GM23338 (cell line): ENCODE measurements around the gene TPP1. TPM values are rescaled to one million over a fixed set of nuclear protein-coding genes. Genes with fewer than 3 reads are reported as not detected.

Source experiments
- ATAC-seq: fragments of 200-7000 bp; cut with Tn5 transposase; 3 replicates; pipeline ENCODE4 v1.9.1; 2020
- DNase-seq: peaks from one replicate; pipeline ENCODE4 v3.0.0-alpha.2; 2015; ENCODE audit warnings: low spot score
- H2AFZ ChIP-seq: fragments of 200-600 bp; sonication (generic); 2 replicates; pipeline ENCODE4 v1.8.0; 2016; ENCODE audit warnings: antibody characterized with exemption, mild to moderate bottlenecking, moderate library complexity
- H3F3A ChIP-seq: fragments of 200-600 bp; sonication (generic); replicated peaks from 2 replicates; pipeline ENCODE4 v1.8.0; 2017; ENCODE audit warnings: antibody characterized with exemption, mixed run types, low read depth
- H3K27ac ChIP-seq: fragments of 200-600 bp; sonication (generic); 2 replicates; pipeline ENCODE4 v1.6.1; 2016; ENCODE audit warnings: low read depth
- H3K27me3 ChIP-seq: fragments of 200-600 bp; sonication (generic); 2 replicates; pipeline ENCODE4 v1.8.0; 2016; ENCODE audit warnings: mild to moderate bottlenecking, mixed run types, moderate library complexity; ENCODE audit not compliant: insufficient read depth
- H3K36me3 ChIP-seq: fragments of 200-600 bp; sonication (generic); 2 replicates; pipeline ENCODE4 v1.8.0; 2016; ENCODE audit warnings: mild to moderate bottlenecking; ENCODE audit not compliant: insufficient read depth
- H3K4me1 ChIP-seq: fragments of 200-600 bp; sonication (generic); 2 replicates; pipeline ENCODE4 v1.8.0; 2016; ENCODE audit warnings: mild to moderate bottlenecking, moderate library complexity; ENCODE audit not compliant: insufficient read depth
- H3K4me2 ChIP-seq: fragments of 200-600 bp; sonication (generic); 2 replicates; pipeline ENCODE4 v1.7.1; 2017; ENCODE audit warnings: mixed run types
- H3K4me3 ChIP-seq: fragments of 200-600 bp; sonication (generic); 2 replicates; pipeline ENCODE4 v1.6.1; 2016; ENCODE audit warnings: mixed run types
- H3K79me2 ChIP-seq: fragments of 200-600 bp; sonication (generic); replicated peaks from 2 replicates; pipeline ENCODE4 v1.8.0; 2017; ENCODE audit warnings: mild to moderate bottlenecking; ENCODE audit not compliant: insufficient read depth
- H3K9me2 ChIP-seq: fragments of 200-600 bp; sonication (generic); 2 replicates; pipeline ENCODE4 v1.8.0; 2017; ENCODE audit not compliant: insufficient read depth
- H4K20me1 ChIP-seq: fragments of 200-600 bp; sonication (generic); replicated peaks from 2 replicates; pipeline ENCODE4 v1.8.0; 2017; ENCODE audit warnings: mild to moderate bottlenecking; ENCODE audit not compliant: insufficient read depth
- H3K27ac Mint-ChIP-seq: 2 replicates; pipeline ENCODE4 v1.8.0; 2020; ENCODE audit warnings: inconsistent platforms, mild to moderate bottlenecking, moderate library complexity, mixed read lengths
- H3K27me3 Mint-ChIP-seq: 3 replicates; pipeline ENCODE4 v1.8.0; 2022; ENCODE audit warnings: low read depth, mild to moderate bottlenecking, moderate library complexity, mixed read lengths, inconsistent platforms; ENCODE audit not compliant: insufficient read depth, poor library complexity
- H3K36me3 Mint-ChIP-seq: 3 replicates; pipeline ENCODE4 v1.8.0; 2021; ENCODE audit warnings: low read depth, mild to moderate bottlenecking, inconsistent platforms, moderate library complexity, mixed read lengths
- H3K4me1 Mint-ChIP-seq: 3 replicates; pipeline ENCODE4 v1.8.0; 2020; ENCODE audit warnings: mild to moderate bottlenecking, inconsistent platforms, mixed read lengths
- H3K4me3 Mint-ChIP-seq: 3 replicates; pipeline ENCODE4 v1.8.0; 2021; ENCODE audit warnings: moderate library complexity, mild to moderate bottlenecking, inconsistent platforms, mixed read lengths
- H3K9me3 Mint-ChIP-seq: 3 replicates; pipeline ENCODE4 v1.8.0; 2020; ENCODE audit warnings: moderate library complexity, mild to moderate bottlenecking, inconsistent platforms, mixed read lengths
- ETS1 ChIP-seq: IDR thresholded peaks from 2 replicates; pipeline ENCODE4 v1.6.1; 2016; ENCODE audit warnings: antibody characterized with exemption
- EZH2 ChIP-seq: fragments of 200-600 bp; sonication (generic); IDR thresholded peaks from one replicate; pipeline ENCODE4 v1.8.0; 2017; ENCODE audit warnings: antibody characterized with exemption, mild to moderate bottlenecking, low read depth; ENCODE audit not compliant: unreplicated experiment
- NANOG ChIP-seq: IDR thresholded peaks from 2 replicates; pipeline ENCODE4 v1.6.1; 2016; ENCODE audit warnings: antibody characterized with exemption, borderline replicate concordance
- POLR2AphosphoS5 ChIP-seq: IDR thresholded peaks from 2 replicates; pipeline ENCODE4 v1.6.1; 2016; ENCODE audit warnings: antibody characterized with exemption, low read depth
- STAT1 ChIP-seq: IDR thresholded peaks from one replicate; pipeline ENCODE4 v1.6.1; 2016; ENCODE audit warnings: antibody characterized with exemption; ENCODE audit not compliant: unreplicated experiment
- ZNF114 ChIP-seq: fragments of 250-450 bp; sonication (Bioruptor Pico); IDR thresholded peaks from 2 replicates; pipeline ENCODE4 v1.5.0; 2020; ENCODE audit warnings: mild to moderate bottlenecking, moderate library complexity
- ZNF331 ChIP-seq: fragments of 250-450 bp; sonication (Bioruptor Pico); IDR thresholded peaks from 2 replicates; pipeline ENCODE4 v1.5.0; 2020; ENCODE audit warnings: low read depth, mild to moderate bottlenecking, moderate library complexity
- polyA plus RNA-seq: library from polyadenylated mRNA; unstranded; fragments of >200 nt; fragmentation: Nextera tagmentation; extraction: Ambion mirVana; gene quantifications from 2 replicates; pipeline ENCODE4 v1.2.1, GENCODE V29; 2016
- total RNA-seq: library from RNA; depleted of rRNA; stranded (reverse); fragments of >200 nt; shearing (Covaris generic); gene quantifications from 2 replicates; pipeline ENCODE4 v1.2.3, GENCODE V29; 2014
- TF ChIP-seq, protein P1 (sequence below): fragments of 250-450 bp; sonication (Bioruptor Pico); IDR thresholded peaks from 2 replicates; pipeline ENCODE4 v1.5.0; 2020; ENCODE audit warnings: mild to moderate bottlenecking, moderate library complexity

TPP1 gene
- total and polyA plus RNA-seq, 2 experiments from 2014 or later = 21.7 to 49.7 TPM

GRCh38 chr11:6621711-6622211 is 2.5 kb upstream of the TPP1 start:
- no peaks in the 10 kb centered on the region for H3K27me3 ChIP-seq
- H2AFZ ChIP-seq = no peak overlapping the region
- no peaks in the 10 kb centered on the region for H3K4me1 Mint-ChIP-seq
- H4K20me1 ChIP-seq = no peaks in the 10 kb centered on the region
- no peaks in the 10 kb centered on the region for H3K36me3 ChIP-seq
- peaks cover 9% of the 10 kb centered on the region; the same call in 1 of the 2 replicates for H3K79me2 ChIP-seq
- peaks cover 8% of the 10 kb centered on the region for H3K27me3 Mint-ChIP-seq
- DNase-seq = no peak
- H3K36me3 Mint-ChIP-seq = peaks cover 7% of the 10 kb centered on the region; the same call in 2 of the 3 replicates
- H3F3A ChIP-seq = no peaks in the 10 kb centered on the region
- peaks cover 9% of the 10 kb centered on the region for H3K4me1 ChIP-seq
- ATAC-seq = no peak
- H3K4me2 ChIP-seq = no peak overlapping the region
- H3K9me2 ChIP-seq = no peaks in the 10 kb centered on the region
- H3K9me3 Mint-ChIP-seq = no peaks in the 10 kb centered on the region
- no peak overlapping the region for H3K27ac Mint-ChIP-seq
- H3K4me3 ChIP-seq = no peak overlapping the region
- H3K4me3 Mint-ChIP-seq = no peak overlapping the region
- TF ChIP-seq STAT1 (no peak), EZH2 (no peak), POLR2AphosphoS5 (no peak), ZNF114 (CRISPR knock-in tag) (no peak), NANOG (no peak), ETS1 (no peak), ZNF331 (CRISPR knock-in tag) (no peak)
- TF ChIP-seq, protein P1, sequence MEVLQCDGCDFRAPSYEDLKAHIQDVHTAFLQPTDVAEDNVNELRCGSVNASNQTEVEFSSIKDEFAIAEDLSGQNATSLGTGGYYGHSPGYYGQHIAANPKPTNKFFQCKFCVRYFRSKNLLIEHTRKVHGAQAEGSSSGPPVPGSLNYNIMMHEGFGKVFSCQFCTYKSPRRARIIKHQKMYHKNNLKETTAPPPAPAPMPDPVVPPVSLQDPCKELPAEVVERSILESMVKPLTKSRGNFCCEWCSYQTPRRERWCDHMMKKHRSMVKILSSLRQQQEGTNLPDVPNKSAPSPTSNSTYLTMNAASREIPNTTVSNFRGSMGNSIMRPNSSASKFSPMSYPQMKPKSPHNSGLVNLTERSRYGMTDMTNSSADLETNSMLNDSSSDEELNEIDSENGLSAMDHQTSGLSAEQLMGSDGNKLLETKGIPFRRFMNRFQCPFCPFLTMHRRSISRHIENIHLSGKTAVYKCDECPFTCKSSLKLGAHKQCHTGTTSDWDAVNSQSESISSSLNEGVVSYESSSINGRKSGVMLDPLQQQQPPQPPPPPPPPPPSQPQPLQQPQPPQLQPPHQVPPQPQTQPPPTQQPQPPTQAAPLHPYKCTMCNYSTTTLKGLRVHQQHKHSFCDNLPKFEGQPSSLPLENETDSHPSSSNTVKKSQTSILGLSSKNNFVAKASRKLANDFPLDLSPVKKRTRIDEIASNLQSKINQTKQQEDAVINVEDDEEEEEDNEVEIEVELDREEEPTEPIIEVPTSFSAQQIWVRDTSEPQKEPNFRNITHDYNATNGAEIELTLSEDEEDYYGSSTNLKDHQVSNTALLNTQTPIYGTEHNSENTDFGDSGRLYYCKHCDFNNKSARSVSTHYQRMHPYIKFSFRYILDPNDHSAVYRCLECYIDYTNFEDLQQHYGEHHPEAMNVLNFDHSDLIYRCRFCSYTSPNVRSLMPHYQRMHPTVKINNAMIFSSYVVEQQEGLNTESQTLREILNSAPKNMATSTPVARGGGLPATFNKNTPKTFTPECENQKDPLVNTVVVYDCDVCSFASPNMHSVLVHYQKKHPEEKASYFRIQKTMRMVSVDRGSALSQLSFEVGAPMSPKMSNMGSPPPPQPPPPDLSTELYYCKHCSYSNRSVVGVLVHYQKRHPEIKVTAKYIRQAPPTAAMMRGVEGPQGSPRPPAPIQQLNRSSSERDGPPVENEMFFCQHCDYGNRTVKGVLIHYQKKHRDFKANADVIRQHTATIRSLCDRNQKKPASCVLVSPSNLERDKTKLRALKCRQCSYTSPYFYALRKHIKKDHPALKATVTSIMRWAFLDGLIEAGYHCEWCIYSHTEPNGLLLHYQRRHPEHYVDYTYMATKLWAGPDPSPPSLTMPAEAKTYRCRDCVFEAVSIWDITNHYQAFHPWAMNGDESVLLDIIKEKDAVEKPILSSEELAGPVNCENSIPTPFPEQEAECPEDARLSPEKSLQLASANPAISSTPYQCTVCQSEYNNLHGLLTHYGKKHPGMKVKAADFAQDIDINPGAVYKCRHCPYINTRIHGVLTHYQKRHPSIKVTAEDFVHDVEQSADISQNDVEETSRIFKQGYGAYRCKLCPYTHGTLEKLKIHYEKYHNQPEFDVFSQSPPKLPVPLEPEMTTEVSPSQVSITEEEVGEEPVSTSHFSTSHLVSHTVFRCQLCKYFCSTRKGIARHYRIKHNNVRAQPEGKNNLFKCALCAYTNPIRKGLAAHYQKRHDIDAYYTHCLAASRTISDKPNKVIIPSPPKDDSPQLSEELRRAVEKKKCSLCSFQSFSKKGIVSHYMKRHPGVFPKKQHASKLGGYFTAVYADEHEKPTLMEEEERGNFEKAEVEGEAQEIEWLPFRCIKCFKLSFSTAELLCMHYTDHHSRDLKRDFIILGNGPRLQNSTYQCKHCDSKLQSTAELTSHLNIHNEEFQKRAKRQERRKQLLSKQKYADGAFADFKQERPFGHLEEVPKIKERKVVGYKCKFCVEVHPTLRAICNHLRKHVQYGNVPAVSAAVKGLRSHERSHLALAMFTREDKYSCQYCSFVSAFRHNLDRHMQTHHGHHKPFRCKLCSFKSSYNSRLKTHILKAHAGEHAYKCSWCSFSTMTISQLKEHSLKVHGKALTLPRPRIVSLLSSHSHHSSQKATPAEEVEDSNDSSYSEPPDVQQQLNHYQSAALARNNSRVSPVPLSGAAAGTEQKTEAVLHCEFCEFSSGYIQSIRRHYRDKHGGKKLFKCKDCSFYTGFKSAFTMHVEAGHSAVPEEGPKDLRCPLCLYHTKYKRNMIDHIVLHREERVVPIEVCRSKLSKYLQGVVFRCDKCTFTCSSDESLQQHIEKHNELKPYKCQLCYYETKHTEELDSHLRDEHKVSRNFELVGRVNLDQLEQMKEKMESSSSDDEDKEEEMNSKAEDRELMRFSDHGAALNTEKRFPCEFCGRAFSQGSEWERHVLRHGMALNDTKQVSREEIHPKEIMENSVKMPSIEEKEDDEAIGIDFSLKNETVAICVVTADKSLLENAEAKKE (CRISPR knock-in tag) = no peak
- no peak overlapping the region for H3K27ac ChIP-seq
